ENCODE results near the gene CLCN7. TPM values are rescaled to one million over a fixed set of nuclear protein-coding genes. Genes with fewer than 3 reads are reported as not detected.

CLCN7 gene
- polyA plus RNA-seq, 1 donor: 33.0 TPM

- no peak for DNase-seq (ENCODE audit: low read depth)
These were observed 66.5 kb downstream of the CLCN7 start for GRCh38 chr16:1408171-1408837.

- no peak for DNase-seq (ENCODE audit: low read depth)
These were observed 67.1 kb downstream of the CLCN7 start for GRCh38 chr16:1407753-1408152.

GRCh38 chr16:1403733-1404132 lies 71.1 kb downstream of the CLCN7 start:
- no peak for DNase-seq (ENCODE audit: low read depth)

GRCh38 chr16:1403036-1403435 lies 71.8 kb downstream of the CLCN7 start:
- no peak for DNase-seq (ENCODE audit: low read depth)

- no peak for DNase-seq (ENCODE audit: low read depth)
These were observed 73.1 kb downstream of the CLCN7 start for GRCh38 chr16:1401758-1402154.

GRCh38 chr16:1401061-1401757 lies 73.6 kb downstream of the CLCN7 start:
- no peak for DNase-seq (ENCODE audit: low read depth)

- DNase-seq (ENCODE audit: low read depth): no peak
These were observed 75.8 kb downstream of the CLCN7 start for GRCh38 chr16:1398826-1399581.

GRCh38 chr16:1398351-1398750 lies 76.5 kb downstream of the CLCN7 start:
- DNase-seq (ENCODE audit: low read depth): no peak

- DNase-seq (ENCODE audit: low read depth): no peak
These were observed 77.0 kb downstream of the CLCN7 start for GRCh38 chr16:1397779-1398178.

GRCh38 chr16:1395444-1396031 lies 79.3 kb downstream of the CLCN7 start:
- DNase-seq (ENCODE audit: low read depth): no peak

Other genes with a start within 250 kb of the CLCN7 start
- gene TPSG1, start 249.8 kb downstream of the CLCN7 start, polyA plus RNA-seq (ENCODE audit: insufficient read length): 1.4 TPM
- gene TPSB2, start 244.8 kb downstream of the CLCN7 start, polyA plus RNA-seq (ENCODE audit: insufficient read length): 2.6 TPM
- gene TPSAB1, start 234.3 kb downstream of the CLCN7 start, polyA plus RNA-seq (ENCODE audit: insufficient read length): 1.2 TPM
- gene TPSD1, start 219.0 kb downstream of the CLCN7 start, polyA plus RNA-seq (ENCODE audit: insufficient read length): 0.49 TPM
- 91.1 TPM for gene UBE2I, start 165.4 kb downstream of the CLCN7 start, polyA plus RNA-seq (ENCODE audit: insufficient read length)
- gene BAIAP3, start 141.4 kb downstream of the CLCN7 start, polyA plus RNA-seq (ENCODE audit: insufficient read length): 0.65 TPM
- 49.3 TPM for gene TSR3, start 123.2 kb downstream of the CLCN7 start, polyA plus RNA-seq (ENCODE audit: insufficient read length)
- gene GNPTG, start 123.1 kb downstream of the CLCN7 start, polyA plus RNA-seq (ENCODE audit: insufficient read length): 39.1 TPM
- 7.5 TPM for gene UNKL, start 60.3 kb downstream of the CLCN7 start, polyA plus RNA-seq (ENCODE audit: insufficient read length)
- gene UQCC4, start 54.3 kb downstream of the CLCN7 start, polyA plus RNA-seq (ENCODE audit: insufficient read length): 11.5 TPM
- gene PERCC1, start 44.0 kb downstream of the CLCN7 start, polyA plus RNA-seq (ENCODE audit: insufficient read length): 0.20 TPM
- 2.3 TPM for gene CCDC154, start 30.5 kb downstream of the CLCN7 start, polyA plus RNA-seq (ENCODE audit: insufficient read length)
- 0.53 TPM for gene PTX4, start 13.9 kb upstream of the CLCN7 start, polyA plus RNA-seq (ENCODE audit: insufficient read length)
- 30.8 TPM for gene TELO2, start 18.3 kb upstream of the CLCN7 start, polyA plus RNA-seq (ENCODE audit: insufficient read length)
- gene TMEM204, start 58.6 kb upstream of the CLCN7 start, polyA plus RNA-seq (ENCODE audit: insufficient read length): 12.3 TPM
- gene IFT140, start 137.0 kb upstream of the CLCN7 start, polyA plus RNA-seq (ENCODE audit: insufficient read length): 8.7 TPM
- gene CRAMP1, start 137.3 kb upstream of the CLCN7 start, polyA plus RNA-seq (ENCODE audit: insufficient read length): 19.0 TPM
- 40.5 TPM for gene JPT2, start 203.3 kb upstream of the CLCN7 start, polyA plus RNA-seq (ENCODE audit: insufficient read length)
- gene MAPK8IP3, start 231.2 kb upstream of the CLCN7 start, polyA plus RNA-seq (ENCODE audit: insufficient read length): 53.6 TPM

All from forelimb muscle (tissue), 1 donor.